Brain microvascular endothelial cell (primary cell): ENCODE results near the gene INSRR.

Experiments used
- DNase-seq: peaks from one replicate; pipeline ENCODE4 v3.0.0-alpha.2; 2020
- H3K27ac ChIP-seq: fragments of 250-450 bp; sonication (Bioruptor Pico); 2 replicates; pipeline ENCODE4 v1.5.1; 2020; ENCODE audit warnings: mild to moderate bottlenecking, moderate library complexity
- H3K27me3 ChIP-seq: fragments of 250-450 bp; sonication (Bioruptor Pico); replicated peaks from 2 replicates; pipeline ENCODE4 v1.5.1; 2020; ENCODE audit warnings: mild to moderate bottlenecking
- H3K36me3 ChIP-seq: fragments of 250-450 bp; sonication (Bioruptor Pico); replicated peaks from 2 replicates; pipeline ENCODE4 v1.5.1; 2020; ENCODE audit warnings: mild to moderate bottlenecking
- H3K4me3 ChIP-seq: 2 replicates; pipeline ENCODE4 v1.5.1; 2011; ENCODE audit warnings: low read depth, mild to moderate bottlenecking, control low read depth, low read length, moderate library complexity
- CTCF ChIP-seq: IDR thresholded peaks from 2 replicates; pipeline ENCODE4 v1.5.1; 2011; ENCODE audit warnings: low read depth, mild to moderate bottlenecking, moderate library complexity, low read length, control low read depth, inconsistent platforms; ENCODE audit errors: missing control alignments
- in situ Hi-C: cut with HindIII; loops from 2 replicates; pipeline ENCODE4 v1.10.0; 2017; ENCODE audit warnings: low sequenced_read_pairs, low pct_ligation_motif_present

Gene INSRR

DNA sequence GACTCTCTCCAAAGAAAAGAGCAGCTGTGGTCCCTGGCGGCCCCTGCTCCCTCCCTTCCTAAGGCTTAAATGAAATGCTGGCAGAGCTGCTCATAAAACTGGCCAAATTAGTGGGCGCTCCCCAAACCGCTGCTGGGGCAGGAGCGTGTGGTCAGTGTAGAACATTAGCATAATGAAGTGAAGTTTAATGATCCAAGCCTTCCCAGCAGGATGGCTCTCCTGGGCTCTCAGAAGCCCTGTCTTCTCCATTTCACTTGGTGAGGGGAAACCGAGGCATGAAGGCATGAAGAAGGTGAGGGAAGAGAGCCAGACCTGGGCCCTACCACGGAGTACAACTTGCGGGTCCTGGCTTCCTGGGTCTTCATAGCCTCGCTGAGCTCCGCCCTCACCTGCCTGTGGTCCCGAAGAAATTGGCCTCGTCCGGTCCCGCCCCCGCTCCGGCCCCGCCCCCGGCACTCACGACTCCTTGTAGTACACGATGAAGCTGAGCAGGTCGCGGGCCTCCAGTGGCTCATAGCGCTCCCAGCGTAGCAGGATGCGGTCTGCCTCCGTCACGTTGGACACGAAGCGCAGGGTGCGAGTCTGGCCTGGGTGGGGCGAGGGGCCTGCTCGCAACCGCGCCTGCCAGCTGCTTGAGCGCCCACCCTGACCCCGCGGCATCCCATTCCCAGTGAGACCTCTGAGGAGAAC, 10.3 kb downstream of the INSRR start:
- Histone ChIP-seq H3K4me3 (no peak overlapping the region), H3K27ac (no peak overlapping the region), H3K27me3 (peaks cover 47% of the 10 kb centered on the region), H3K36me3 (no peaks in the 10 kb centered on the region)
- in situ Hi-C loops: no loop called here
- no peak for TF ChIP-seq CTCF
- DNase-seq: no peak

DNA sequence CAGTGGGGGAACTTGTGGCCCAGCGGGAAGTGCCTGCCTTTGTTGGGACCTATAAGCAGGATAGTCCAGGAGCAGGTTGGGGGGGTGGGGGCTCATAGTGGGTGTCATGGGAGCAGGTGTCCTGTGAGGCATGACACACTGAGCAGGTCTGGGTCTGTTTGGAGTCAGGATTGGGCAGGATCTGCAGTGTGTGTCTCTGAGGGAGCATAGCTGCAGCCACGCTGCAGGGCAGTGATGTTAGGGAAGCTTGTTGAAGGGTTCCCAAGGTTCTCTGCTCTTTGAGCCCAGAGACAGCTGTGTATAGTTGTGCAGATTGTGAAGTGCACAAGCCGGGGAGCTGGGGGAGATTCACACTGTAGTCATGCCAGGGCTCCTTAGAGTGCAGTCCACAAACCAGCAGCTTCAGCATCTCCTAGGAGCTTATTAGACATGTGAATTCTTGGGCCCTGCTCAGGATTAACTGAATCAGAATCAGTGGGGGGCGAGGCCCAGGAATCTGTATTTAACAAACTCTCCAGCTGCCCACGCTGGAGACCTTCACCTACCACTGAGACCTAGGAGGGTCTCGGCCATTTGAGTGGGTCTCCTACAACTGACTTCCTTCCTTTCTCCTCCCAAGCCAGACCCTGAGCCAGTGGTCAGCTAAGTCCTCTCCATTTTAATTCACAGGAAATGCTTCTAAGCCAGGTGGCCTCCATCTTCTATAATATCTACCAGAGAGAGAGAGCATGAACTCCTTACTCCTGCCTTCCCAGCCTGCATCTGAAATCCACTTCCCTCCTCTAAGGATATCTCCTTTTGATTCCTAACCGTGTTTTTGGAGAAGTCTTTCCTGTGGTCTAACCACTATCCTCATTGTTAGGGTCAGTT, 11.1 kb downstream of the INSRR start:
- no peak overlapping the region for H3K4me3 ChIP-seq
- H3K27me3 ChIP-seq: peaks cover 50% of the 10 kb centered on the region
- in situ Hi-C loops: no loop called here

DNA sequence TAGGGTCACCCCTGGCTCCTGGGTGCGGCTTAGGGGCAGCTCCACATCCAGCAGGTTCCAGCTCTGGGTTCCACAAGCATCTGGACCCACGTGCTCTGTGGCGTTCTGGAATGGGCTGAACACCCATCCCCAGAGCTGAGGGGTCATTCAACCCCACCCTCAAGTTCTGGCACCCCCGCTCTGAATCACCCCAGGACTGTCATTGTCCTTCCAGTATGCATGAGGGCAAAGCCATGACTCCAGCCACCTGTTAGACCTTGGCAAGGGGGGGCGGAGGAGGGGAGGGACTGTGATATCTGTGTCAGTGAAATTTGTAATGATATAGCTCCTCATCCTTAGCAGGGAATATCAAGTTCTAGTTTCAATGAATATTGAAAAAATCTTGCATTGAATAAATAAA, 12.3 kb downstream of the INSRR start:
- no peak overlapping the region for H3K27ac ChIP-seq
- in situ Hi-C loops: no loop called here
- H3K36me3 ChIP-seq: no peaks in the 10 kb centered on the region
- H3K4me3 ChIP-seq: no peak overlapping the region
- TF ChIP-seq CTCF: no peak
- no peak for DNase-seq
- peaks cover 52% of the 10 kb centered on the region for H3K27me3 ChIP-seq

More for the DNA sequence above, 11.1 kb downstream of the INSRR start:
- no peak overlapping the region for H3K27ac ChIP-seq
- no peak for TF ChIP-seq CTCF
- no peak for DNase-seq
- H3K36me3 ChIP-seq: no peaks in the 10 kb centered on the region

- no peak overlapping the region for H3K4me3 ChIP-seq
- H3K27ac ChIP-seq: no peak overlapping the region
- TF ChIP-seq CTCF: no peak
- in situ Hi-C loops: no loop called here
- H3K27me3 ChIP-seq: peaks cover 52% of the 10 kb centered on the region
- DNase-seq: no peak
- no peaks in the 10 kb centered on the region for H3K36me3 ChIP-seq
These were observed 12.9 kb downstream of the INSRR start for GRCh38 chr1:156845953-156846545.

GRCh38 chr1:156845055-156845952, 13.6 kb downstream of the INSRR start:
- H3K36me3 ChIP-seq: no peaks in the 10 kb centered on the region
- in situ Hi-C loops: no loop called here

More at GRCh38 chr1:156845055-156845952, 13.6 kb downstream of the INSRR start:
- no peak overlapping the region for H3K27ac ChIP-seq
- no peak overlapping the region for H3K4me3 ChIP-seq
- H3K27me3 ChIP-seq: peaks cover 52% of the 10 kb centered on the region
- TF ChIP-seq CTCF: peak; percentile 9
- no peak for DNase-seq
